Chondrocyte (in vitro differentiated cells): ENCODE data around the gene VPS35L. TPM values are rescaled to one million over a fixed set of nuclear protein-coding genes. Genes with fewer than 3 reads are reported as not detected.
A peak's percentile ranks its signal among the peaks of the same experiment; 100 is the strongest.
"Not testable (repeated sequence)": the region's sequence is repeated elsewhere in the genome, so short reads cannot be mapped to it uniquely, and the experiment has no call there.

Experiments
- DNase-seq: peaks from one replicate; pipeline ENCODE4 v3.0.0; 2021; ENCODE audit warnings: mixed read lengths, low spot score
- H3K27ac Mint-ChIP-seq: one replicate; pipeline ENCODE4 v1.8.0; 2021; ENCODE audit warnings: mild to moderate bottlenecking, moderate library complexity, mixed read lengths; ENCODE audit not compliant: unreplicated experiment
- H3K27me3 Mint-ChIP-seq: 2 replicates; pipeline ENCODE4 v1.8.0; 2021; ENCODE audit warnings: low read depth, mixed read lengths
- H3K36me3 Mint-ChIP-seq: 2 replicates; pipeline ENCODE4 v1.8.0; 2021; ENCODE audit warnings: low read depth, mixed read lengths
- H3K4me1 Mint-ChIP-seq: 2 replicates; pipeline ENCODE4 v1.8.0; 2021; ENCODE audit warnings: low read depth, mild to moderate bottlenecking, mixed read lengths
- H3K4me3 Mint-ChIP-seq: one replicate; pipeline ENCODE4 v1.8.0; 2021; ENCODE audit warnings: mild to moderate bottlenecking, moderate library complexity, mixed read lengths; ENCODE audit not compliant: unreplicated experiment
- H3K9me3 Mint-ChIP-seq: 2 replicates; pipeline ENCODE4 v1.8.0; 2021; ENCODE audit warnings: low read depth, mixed read lengths
- CTCF ChIP-seq: fragments of 200-600 bp; sonication (generic); IDR thresholded peaks from 2 replicates; pipeline ENCODE4 v1.5.0; 2021; ENCODE audit warnings: antibody characterized with exemption, mild to moderate bottlenecking, moderate library complexity
- total RNA-seq: library from RNA; stranded (reverse); gene quantifications from 3 replicates; pipeline ENCODE4 v1.2.1, GENCODE V29; 2021

VPS35L gene
- total RNA-seq, 1 donor from 2014 or later, result 68.7 TPM

GRCh38 chr16:19715566-19715965 is 160.1 kb downstream of the VPS35L start:
- TF ChIP-seq CTCF, result no peak
- Mint-ChIP-seq H3K4me1 (peaks cover 19% of the 10 kb centered on the region), H3K27me3 (no peaks in the 10 kb centered on the region), H3K4me3 (no peak overlapping the region), H3K27ac (no peak overlapping the region), H3K9me3 (no peaks in the 10 kb centered on the region), H3K36me3 (peaks cover 10% of the 10 kb centered on the region)
- DNase-seq, result no peak

- Mint-ChIP-seq H3K36me3 (peaks cover 10% of the 10 kb centered on the region), H3K27me3 (no peaks in the 10 kb centered on the region), H3K9me3 (no peaks in the 10 kb centered on the region), H3K27ac (no peak overlapping the region), H3K4me1 (peaks cover 19% of the 10 kb centered on the region), H3K4me3 (peak overlapping the region; percentile 31)
- DNase-seq, result no peak
- TF ChIP-seq CTCF, result no peak
Measured at GRCh38 chr16:19716183-19716582, 160.7 kb downstream of the VPS35L start.

GRCh38 chr16:19716728-19717127 is 161.2 kb downstream of the VPS35L start:
- H3K27me3 Mint-ChIP-seq, H3K36me3 Mint-ChIP-seq, DNase-seq, H3K9me3 Mint-ChIP-seq: not testable (repeated sequence)
- Mint-ChIP-seq H3K4me1 (peaks cover 19% of the 10 kb centered on the region), H3K27ac (peak overlapping the region; percentile 88), H3K4me3 (peak overlapping the region; percentile 87)

GRCh38 chr16:19717314-19717713 is 161.8 kb downstream of the VPS35L start:
- no peaks in the 10 kb centered on the region for H3K9me3 Mint-ChIP-seq
- no peak for TF ChIP-seq CTCF
- no peak for DNase-seq

GRCh38 chr16:19717741-19718623 is 162.5 kb downstream of the VPS35L start, which contains the start of the genes IQCK and KNOP1:
IQCK (plus strand) TSS chr16:19718271; CDS start chr16:19718307, 36 bp downstream.
KNOP1 (minus strand) TSS chr16:19718227; CDS start chr16:19715035, 3,192 bp downstream.
- Mint-ChIP-seq H3K27ac (peak within 1 kb of the TSS; percentile 88), H3K9me3 (no peaks in the 10 kb centered on the region)

More at GRCh38 chr16:19717314-19717713, 161.8 kb downstream of the VPS35L start:
- Mint-ChIP-seq H3K4me1 (peaks cover 19% of the 10 kb centered on the region), H3K27ac (peak overlapping the region; percentile 88), H3K36me3 (peaks cover 10% of the 10 kb centered on the region), H3K4me3 (peak overlapping the region; percentile 87), H3K27me3 (no peaks in the 10 kb centered on the region)

More at GRCh38 chr16:19717741-19718623, 162.5 kb downstream of the VPS35L start, which contains the start of the genes IQCK and KNOP1:
- H3K4me3 Mint-ChIP-seq, result peak within 1 kb of the TSS; percentile 87
- TF ChIP-seq CTCF, result peak; percentile 38
- peaks cover 19% of the 10 kb centered on the region for H3K4me1 Mint-ChIP-seq
- peak; percentile 95 for DNase-seq
- no peaks in the 10 kb centered on the region for H3K27me3 Mint-ChIP-seq
- peaks cover 10% of the 10 kb centered on the region for H3K36me3 Mint-ChIP-seq
